Measurements from ENCODE around the gene PAK4. TPM values are rescaled to one million over a fixed set of nuclear protein-coding genes. Genes with fewer than 3 reads are reported as not detected.

Gene PAK4
- total and polyA plus RNA-seq, 2 of the 13 experiments (the other 11 are each of a cell fraction or from before 2014, with no cell fraction given), result 9.5 to 17.8 TPM

DNA sequence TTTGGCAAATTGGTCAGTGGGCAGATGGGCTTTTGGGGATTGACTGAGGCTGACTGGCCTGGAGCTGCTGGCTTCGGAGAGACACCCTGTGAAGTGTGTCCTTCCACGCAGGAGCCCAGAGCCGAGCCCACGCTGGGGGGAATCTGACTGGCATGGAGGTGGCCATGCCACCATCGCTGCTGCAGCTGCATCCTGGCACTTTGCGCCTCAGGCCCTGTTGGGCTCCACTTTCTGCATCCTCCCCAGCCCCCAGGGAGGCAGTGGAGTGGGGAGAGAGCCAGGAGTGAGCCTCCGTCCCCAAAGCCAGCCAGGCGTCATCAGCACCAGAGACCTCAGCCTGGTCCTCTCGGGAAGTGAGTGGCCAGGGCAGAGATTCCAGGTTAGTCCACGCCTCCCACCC lies 54.2 kb downstream of the PAK4 start:
- H3K4me1 ChIP-seq (ENCODE audit: insufficient read depth, low read length), result peaks cover 13% of the 10 kb centered on the region
- H3K9me3 ChIP-seq (ENCODE audit: low read length), result no peaks in the 10 kb centered on the region
- H4K20me1 ChIP-seq (ENCODE audit: insufficient read depth, low read length), result no peaks in the 10 kb centered on the region
- intact Hi-C loops (cut with micrococcal nuclease; ENCODE audit: unreplicated experiment) (loop anchor here (10.0 kb wide), 1 partner anchor 215 kb away; no protein-coding TSS in a partner anchor), in situ Hi-C loops (cut with HindIII; ENCODE audit: extremely low pct_ligation_motif_present, low pct_unique_long_range_greater_than_20kb) (loop anchor here (5.0 kb wide), 1 partner anchor 57 kb away; no protein-coding TSS in a partner anchor)
- H3K9ac ChIP-seq (ENCODE audit: insufficient read depth, low read depth, low read length), result no peak overlapping the region
- FAIRE-seq (no peak), DNase-seq (ENCODE audit: low spot score) (no peak), ATAC-seq (no peak)
- CTCF ChIA-PET (ENCODE audit: low intra/inter-chr PET ratio, low total read pairs), result no interaction called here
- H3K27me3 ChIP-seq (ENCODE audit: control insufficient read depth in 1 of 2, insufficient read depth in 2 of 2, low read length in 2 of 2), result no peaks in the 10 kb centered on the region; a peak in 1 of 5 replicates
- no peak overlapping the region for H3K27ac ChIP-seq (ENCODE audit: extremely low read length, insufficient read depth, low read length)
- no peak overlapping the region for H2AFZ ChIP-seq (ENCODE audit: low read length)
- TF ChIP-seq KLF11 (CRISPR knock-in tag; IDR thresholded peaks at IDR 0.05) (no peak), HNRNPL (IDR thresholded peaks at IDR 0.05; ENCODE audit: low read depth, low read length) (0 out of 2 replicates have a peak, but pooled peaks have one; percentile 16), MEF2D (CRISPR knock-in tag; IDR thresholded peaks at IDR 0.05) (no peak), JUNB (CRISPR knock-in tag; IDR thresholded peaks at IDR 0.05; ENCODE audit: borderline replicate concordance) (no peak), ZNF616 (CRISPR knock-in tag; IDR thresholded peaks at IDR 0.05; ENCODE audit: low read depth) (no peak), ZNF282 (IDR thresholded peaks at IDR 0.05; ENCODE audit: partially characterized antibody) (no peak), POLR2G (IDR thresholded peaks at IDR 0.05; ENCODE audit: low read depth, low read length) (peak; percentile 28; the same call in 1 of the 2 replicates), CERS6 (CRISPR knock-in tag; IDR thresholded peaks at IDR 0.05) (no peak), AGO1 (IDR thresholded peaks at IDR 0.05; ENCODE audit: low read depth, low read length, poor library complexity, severe bottlenecking) (peak; percentile 68), U2AF2 (IDR thresholded peaks at IDR 0.05; ENCODE audit: low read depth, low read length) (no peak), AGO2 (optimal IDR thresholded peaks at IDR 0.05; ENCODE audit: low read depth, low read length) (peak; percentile 80), ZNF451 (CRISPR knock-in tag; IDR thresholded peaks at IDR 0.05) (no peak)
- TF ChIP-seq, protein P1, sequence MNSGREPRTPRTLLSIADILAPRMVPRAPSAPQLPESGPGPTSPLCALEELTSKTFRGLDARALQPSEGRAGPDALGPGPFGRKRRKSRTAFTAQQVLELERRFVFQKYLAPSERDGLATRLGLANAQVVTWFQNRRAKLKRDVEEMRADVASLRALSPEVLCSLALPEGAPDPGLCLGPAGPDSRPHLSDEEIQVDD (CRISPR knock-in tag; IDR thresholded peaks at IDR 0.05; ENCODE audit: borderline replicate concordance), result no peak
- TF ChIP-seq, protein P2, sequence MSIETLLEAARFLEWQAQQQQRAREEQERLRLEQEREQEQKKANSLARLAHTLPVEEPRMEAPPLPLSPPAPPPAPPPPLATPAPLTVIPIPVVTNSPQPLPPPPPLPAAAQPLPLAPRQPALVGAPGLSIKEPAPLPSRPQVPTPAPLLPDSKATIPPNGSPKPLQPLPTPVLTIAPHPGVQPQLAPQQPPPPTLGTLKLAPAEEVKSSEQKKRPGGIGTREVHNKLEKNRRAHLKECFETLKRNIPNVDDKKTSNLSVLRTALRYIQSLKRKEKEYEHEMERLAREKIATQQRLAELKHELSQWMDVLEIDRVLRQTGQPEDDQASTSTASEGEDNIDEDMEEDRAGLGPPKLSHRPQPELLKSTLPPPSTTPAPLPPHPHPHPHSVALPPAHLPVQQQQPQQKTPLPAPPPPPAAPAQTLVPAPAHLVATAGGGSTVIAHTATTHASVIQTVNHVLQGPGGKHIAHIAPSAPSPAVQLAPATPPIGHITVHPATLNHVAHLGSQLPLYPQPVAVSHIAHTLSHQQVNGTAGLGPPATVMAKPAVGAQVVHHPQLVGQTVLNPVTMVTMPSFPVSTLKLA (IDR thresholded peaks at IDR 0.05), result no peak
- TF ChIP-seq, protein P3, sequence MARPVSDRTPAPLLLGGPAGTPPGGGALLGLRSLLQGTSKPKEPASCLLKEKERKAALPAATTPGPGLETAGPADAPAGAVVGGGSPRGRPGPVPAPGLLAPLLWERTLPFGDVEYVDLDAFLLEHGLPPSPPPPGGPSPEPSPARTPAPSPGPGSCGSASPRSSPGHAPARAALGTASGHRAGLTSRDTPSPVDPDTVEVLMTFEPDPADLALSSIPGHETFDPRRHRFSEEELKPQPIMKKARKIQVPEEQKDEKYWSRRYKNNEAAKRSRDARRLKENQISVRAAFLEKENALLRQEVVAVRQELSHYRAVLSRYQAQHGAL (CRISPR knock-in tag; IDR thresholded peaks at IDR 0.05; ENCODE audit: not compliant biosample characterization), result no peak
- POLR2A ChIA-PET, result interaction anchor here (1.8 kb wide), 1 partner anchor 34 kb away, joined by 7 read pairs; no protein-coding TSS in a partner anchor
- 100% methylated on average over 1 of the region's 10 CpGs for WGBS (ENCODE audit: low lambda C conversion rate)
- no peaks in the 10 kb centered on the region for H3K79me2 ChIP-seq (ENCODE audit: insufficient read depth, low read length)
- BruUV-seq (replicated peaks), result no TSS peak
- no peak overlapping the region for H3K4me2 ChIP-seq (ENCODE audit: low read depth, low read length)
- peaks cover 4 to 25% of the 10 kb centered on the region in 2 experiments; a peak in 4 of 5 replicates for H3K36me3 ChIP-seq (replicated peaks in 1 of 2; ENCODE audit: control insufficient read depth in 1 of 2, insufficient read depth in 2 of 2, low read length in 2 of 2)
- no peak overlapping the region for H3K4me3 ChIP-seq (replicated peaks in 1 of 3; ENCODE audit: insufficient read depth in 1 of 3, low read depth in 2 of 3, low read length in 3 of 3)

Data from HepG2 (cell line).